ENCODE data around the gene DOCK10.

DOCK10 gene

DNA sequence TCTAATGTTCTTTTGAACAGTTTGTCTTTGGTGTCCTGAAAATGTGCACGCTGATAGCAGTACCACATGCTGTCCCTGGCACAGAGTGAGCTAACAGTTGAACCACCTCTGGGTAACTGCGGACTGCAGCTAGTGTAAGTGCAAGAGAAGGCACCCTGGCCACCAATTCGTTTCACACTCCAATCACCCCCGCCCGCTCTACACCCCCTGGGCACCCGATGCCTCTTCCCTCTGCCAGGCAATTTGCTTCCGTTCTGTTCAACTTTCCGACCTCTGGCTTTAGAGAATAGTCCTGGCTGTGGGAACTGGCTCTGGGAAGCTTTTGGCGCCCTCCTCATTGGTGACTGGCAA is 1.4 kb downstream of the DOCK10 start:
- no peak for TF ChIP-seq ARNTL (CRISPR knock-in tag; IDR thresholded peaks at IDR 0.05; ENCODE audit: borderline replicate concordance, low read depth)
- no peak for TF ChIP-seq OSR1 (CRISPR knock-in tag; IDR thresholded peaks at IDR 0.05)
- TF ChIP-seq ZFP3 (CRISPR knock-in tag; IDR thresholded peaks at IDR 0.05), result no peak
- TF ChIP-seq ZNF70 (CRISPR knock-in tag; IDR thresholded peaks at IDR 0.05), result no peak
- no peak for TF ChIP-seq SNAI2 (CRISPR knock-in tag; IDR thresholded peaks at IDR 0.05)
- no peak for TF ChIP-seq RARB (CRISPR knock-in tag; IDR thresholded peaks at IDR 0.05)
- no peak for TF ChIP-seq ZNF565 (CRISPR knock-in tag; conservative IDR thresholded peaks at IDR 0.05; ENCODE audit: low read depth)
- TF ChIP-seq ISL1 (CRISPR knock-in tag; IDR thresholded peaks at IDR 0.05), result no peak
- no peak for TF ChIP-seq ESRRG (CRISPR knock-in tag; IDR thresholded peaks at IDR 0.05)
- no peak for TF ChIP-seq ZNF8 (CRISPR knock-in tag; IDR thresholded peaks at IDR 0.05)
- no peak for TF ChIP-seq TOX (CRISPR knock-in tag; IDR thresholded peaks at IDR 0.05; ENCODE audit: borderline replicate concordance)
- TF ChIP-seq, protein P1, sequence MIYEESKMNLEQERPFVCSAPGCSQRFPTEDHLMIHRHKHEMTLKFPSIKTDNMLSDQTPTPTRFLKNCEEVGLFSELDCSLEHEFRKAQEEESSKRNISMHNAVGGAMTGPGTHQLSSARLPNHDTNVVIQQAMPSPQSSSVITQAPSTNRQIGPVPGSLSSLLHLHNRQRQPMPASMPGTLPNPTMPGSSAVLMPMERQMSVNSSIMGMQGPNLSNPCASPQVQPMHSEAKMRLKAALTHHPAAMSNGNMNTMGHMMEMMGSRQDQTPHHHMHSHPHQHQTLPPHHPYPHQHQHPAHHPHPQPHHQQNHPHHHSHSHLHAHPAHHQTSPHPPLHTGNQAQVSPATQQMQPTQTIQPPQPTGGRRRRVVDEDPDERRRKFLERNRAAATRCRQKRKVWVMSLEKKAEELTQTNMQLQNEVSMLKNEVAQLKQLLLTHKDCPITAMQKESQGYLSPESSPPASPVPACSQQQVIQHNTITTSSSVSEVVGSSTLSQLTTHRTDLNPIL (CRISPR knock-in tag; IDR thresholded peaks at IDR 0.05; ENCODE audit: low read depth), result no peak
- ATAC-seq, result peak; percentile 14; the same call in 2 of the 3 replicates

DNA sequence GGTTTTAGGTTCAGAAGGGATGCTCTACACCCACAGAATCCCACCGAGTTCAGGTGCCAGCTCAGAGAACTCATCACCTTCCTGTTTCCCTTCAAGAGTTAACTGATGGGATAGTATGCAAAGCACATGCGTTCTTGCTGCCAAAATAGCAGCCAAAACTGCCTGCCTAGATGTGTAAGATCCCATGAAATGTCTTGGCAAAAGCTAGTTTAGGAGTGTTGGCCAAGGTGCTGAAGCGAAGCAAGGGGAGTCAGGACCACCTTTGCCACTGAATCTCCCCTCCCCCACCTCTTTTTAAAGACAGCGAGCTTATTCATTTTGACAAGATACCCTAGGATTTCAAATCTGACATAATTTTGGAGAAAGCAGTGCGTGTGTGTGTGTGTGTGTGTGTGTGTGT is 2.1 kb downstream of the DOCK10 start:
- TF ChIP-seq ZNF565 (CRISPR knock-in tag; conservative IDR thresholded peaks at IDR 0.05; ENCODE audit: low read depth) (no peak), ZNF8 (CRISPR knock-in tag; IDR thresholded peaks at IDR 0.05) (no peak), ZFP30 (CRISPR knock-in tag; IDR thresholded peaks at IDR 0.05) (no peak), OSR1 (CRISPR knock-in tag; IDR thresholded peaks at IDR 0.05) (no peak), SNAI2 (CRISPR knock-in tag; IDR thresholded peaks at IDR 0.05) (no peak), TOX (CRISPR knock-in tag; IDR thresholded peaks at IDR 0.05; ENCODE audit: borderline replicate concordance) (no peak), ESRRG (CRISPR knock-in tag; IDR thresholded peaks at IDR 0.05) (no peak), ZFP3 (CRISPR knock-in tag; IDR thresholded peaks at IDR 0.05) (no peak), ISL1 (CRISPR knock-in tag; IDR thresholded peaks at IDR 0.05) (no peak), PPARA (CRISPR knock-in tag; IDR thresholded peaks at IDR 0.05; ENCODE audit: borderline replicate concordance) (no peak), BACH2 (CRISPR knock-in tag; IDR thresholded peaks at IDR 0.05; ENCODE audit: borderline replicate concordance) (no peak)
- TF ChIP-seq, protein P2, sequence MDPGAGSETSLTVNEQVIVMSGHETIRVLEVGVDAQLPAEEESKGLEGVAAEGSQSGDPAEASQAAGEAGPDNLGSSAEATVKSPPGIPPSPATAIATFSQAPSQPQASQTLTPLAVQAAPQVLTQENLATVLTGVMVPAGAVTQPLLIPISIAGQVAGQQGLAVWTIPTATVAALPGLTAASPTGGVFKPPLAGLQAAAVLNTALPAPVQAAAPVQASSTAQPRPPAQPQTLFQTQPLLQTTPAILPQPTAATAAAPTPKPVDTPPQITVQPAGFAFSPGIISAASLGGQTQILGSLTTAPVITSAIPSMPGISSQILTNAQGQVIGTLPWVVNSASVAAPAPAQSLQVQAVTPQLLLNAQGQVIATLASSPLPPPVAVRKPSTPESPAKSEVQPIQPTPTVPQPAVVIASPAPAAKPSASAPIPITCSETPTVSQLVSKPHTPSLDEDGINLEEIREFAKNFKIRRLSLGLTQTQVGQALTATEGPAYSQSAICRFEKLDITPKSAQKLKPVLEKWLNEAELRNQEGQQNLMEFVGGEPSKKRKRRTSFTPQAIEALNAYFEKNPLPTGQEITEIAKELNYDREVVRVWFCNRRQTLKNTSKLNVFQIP (CRISPR knock-in tag; IDR thresholded peaks at IDR 0.05; ENCODE audit: borderline replicate concordance, low read depth), result no peak
- TF ChIP-seq, protein P1 (CRISPR knock-in tag; IDR thresholded peaks at IDR 0.05; ENCODE audit: low read depth), result no peak
- TF ChIP-seq, protein P3, sequence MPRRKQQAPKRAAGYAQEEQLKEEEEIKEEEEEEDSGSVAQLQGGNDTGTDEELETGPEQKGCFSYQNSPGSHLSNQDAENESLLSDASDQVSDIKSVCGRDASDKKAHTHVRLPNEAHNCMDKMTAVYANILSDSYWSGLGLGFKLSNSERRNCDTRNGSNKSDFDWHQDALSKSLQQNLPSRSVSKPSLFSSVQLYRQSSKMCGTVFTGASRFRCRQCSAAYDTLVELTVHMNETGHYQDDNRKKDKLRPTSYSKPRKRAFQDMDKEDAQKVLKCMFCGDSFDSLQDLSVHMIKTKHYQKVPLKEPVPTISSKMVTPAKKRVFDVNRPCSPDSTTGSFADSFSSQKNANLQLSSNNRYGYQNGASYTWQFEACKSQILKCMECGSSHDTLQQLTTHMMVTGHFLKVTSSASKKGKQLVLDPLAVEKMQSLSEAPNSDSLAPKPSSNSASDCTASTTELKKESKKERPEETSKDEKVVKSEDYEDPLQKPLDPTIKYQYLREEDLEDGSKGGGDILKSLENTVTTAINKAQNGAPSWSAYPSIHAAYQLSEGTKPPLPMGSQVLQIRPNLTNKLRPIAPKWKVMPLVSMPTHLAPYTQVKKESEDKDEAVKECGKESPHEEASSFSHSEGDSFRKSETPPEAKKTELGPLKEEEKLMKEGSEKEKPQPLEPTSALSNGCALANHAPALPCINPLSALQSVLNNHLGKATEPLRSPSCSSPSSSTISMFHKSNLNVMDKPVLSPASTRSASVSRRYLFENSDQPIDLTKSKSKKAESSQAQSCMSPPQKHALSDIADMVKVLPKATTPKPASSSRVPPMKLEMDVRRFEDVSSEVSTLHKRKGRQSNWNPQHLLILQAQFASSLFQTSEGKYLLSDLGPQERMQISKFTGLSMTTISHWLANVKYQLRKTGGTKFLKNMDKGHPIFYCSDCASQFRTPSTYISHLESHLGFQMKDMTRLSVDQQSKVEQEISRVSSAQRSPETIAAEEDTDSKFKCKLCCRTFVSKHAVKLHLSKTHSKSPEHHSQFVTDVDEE (CRISPR knock-in tag; IDR thresholded peaks at IDR 0.05), result no peak
- TF ChIP-seq, protein P4, sequence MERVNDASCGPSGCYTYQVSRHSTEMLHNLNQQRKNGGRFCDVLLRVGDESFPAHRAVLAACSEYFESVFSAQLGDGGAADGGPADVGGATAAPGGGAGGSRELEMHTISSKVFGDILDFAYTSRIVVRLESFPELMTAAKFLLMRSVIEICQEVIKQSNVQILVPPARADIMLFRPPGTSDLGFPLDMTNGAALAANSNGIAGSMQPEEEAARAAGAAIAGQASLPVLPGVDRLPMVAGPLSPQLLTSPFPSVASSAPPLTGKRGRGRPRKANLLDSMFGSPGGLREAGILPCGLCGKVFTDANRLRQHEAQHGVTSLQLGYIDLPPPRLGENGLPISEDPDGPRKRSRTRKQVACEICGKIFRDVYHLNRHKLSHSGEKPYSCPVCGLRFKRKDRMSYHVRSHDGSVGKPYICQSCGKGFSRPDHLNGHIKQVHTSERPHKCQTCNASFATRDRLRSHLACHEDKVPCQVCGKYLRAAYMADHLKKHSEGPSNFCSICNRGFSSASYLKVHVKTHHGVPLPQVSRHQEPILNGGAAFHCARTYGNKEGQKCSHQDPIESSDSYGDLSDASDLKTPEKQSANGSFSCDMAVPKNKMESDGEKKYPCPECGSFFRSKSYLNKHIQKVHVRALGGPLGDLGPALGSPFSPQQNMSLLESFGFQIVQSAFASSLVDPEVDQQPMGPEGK (CRISPR knock-in tag; IDR thresholded peaks at IDR 0.05; ENCODE audit: borderline replicate concordance), result no peak
- ATAC-seq, result no peak

DNA sequence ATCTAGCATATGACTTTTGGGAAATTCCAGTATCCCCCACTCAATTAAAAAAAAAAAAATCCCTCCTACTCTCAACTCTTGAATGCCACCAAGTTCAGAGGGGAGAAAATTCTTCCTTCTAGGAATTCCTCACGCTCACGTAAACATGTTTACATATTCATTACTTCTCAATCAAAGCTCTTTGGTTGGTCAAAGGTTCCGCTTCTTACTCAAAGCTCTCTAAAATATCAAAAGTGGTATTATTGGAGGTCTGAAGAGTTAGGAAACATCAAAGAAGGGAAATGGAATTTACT is 4.1 kb downstream of the DOCK10 start:
- TF ChIP-seq ESRRG (CRISPR knock-in tag; IDR thresholded peaks at IDR 0.05) (no peak), ZFP3 (CRISPR knock-in tag; IDR thresholded peaks at IDR 0.05) (no peak), ZNF8 (CRISPR knock-in tag; IDR thresholded peaks at IDR 0.05) (no peak), ZNF70 (CRISPR knock-in tag; IDR thresholded peaks at IDR 0.05) (no peak), OSR1 (CRISPR knock-in tag; IDR thresholded peaks at IDR 0.05) (no peak), CSDC2 (CRISPR knock-in tag; IDR thresholded peaks at IDR 0.05) (no peak), ISL1 (CRISPR knock-in tag; IDR thresholded peaks at IDR 0.05) (no peak), ZC3H10 (CRISPR knock-in tag; IDR thresholded peaks at IDR 0.05) (no peak), TCF4 (CRISPR knock-in tag; IDR thresholded peaks at IDR 0.05; ENCODE audit: borderline replicate concordance) (no peak)
- TF ChIP-seq, protein P3 (CRISPR knock-in tag; IDR thresholded peaks at IDR 0.05), result no peak
- ATAC-seq, result no peak
